GM21825 (cell line): Measurements from ENCODE around the gene MOXD1.

Experiments
- ATAC-seq: cut with Tn5 transposase; IDR thresholded peaks from one replicate; pipeline ENCODE4 v1.9.1; 2021; ENCODE audit warnings: mild to moderate bottlenecking, moderate library complexity; ENCODE audit not compliant: unreplicated experiment

The MOXD1 gene

GRCh38 chr6:132246632-132247270 lies 154.5 kb downstream of the MOXD1 start:
- no peak for ATAC-seq

- no peak for ATAC-seq
Observed at GRCh38 chr6:132246120-132246617, 155.1 kb downstream of the MOXD1 start.
